NCI-H526 (cell line): ENCODE data around the gene CELA3A.
"Not testable (repeated sequence)": the region's sequence is repeated elsewhere in the genome, so short reads cannot be mapped to it uniquely, and the experiment has no call there.

ENCODE experiments used
- DNase-seq, 2 experiments: peaks; one replicate each; lab custom pipeline; 2025; lab: John Stamatoyannopoulos, UW

The CELA3A gene

DNA sequence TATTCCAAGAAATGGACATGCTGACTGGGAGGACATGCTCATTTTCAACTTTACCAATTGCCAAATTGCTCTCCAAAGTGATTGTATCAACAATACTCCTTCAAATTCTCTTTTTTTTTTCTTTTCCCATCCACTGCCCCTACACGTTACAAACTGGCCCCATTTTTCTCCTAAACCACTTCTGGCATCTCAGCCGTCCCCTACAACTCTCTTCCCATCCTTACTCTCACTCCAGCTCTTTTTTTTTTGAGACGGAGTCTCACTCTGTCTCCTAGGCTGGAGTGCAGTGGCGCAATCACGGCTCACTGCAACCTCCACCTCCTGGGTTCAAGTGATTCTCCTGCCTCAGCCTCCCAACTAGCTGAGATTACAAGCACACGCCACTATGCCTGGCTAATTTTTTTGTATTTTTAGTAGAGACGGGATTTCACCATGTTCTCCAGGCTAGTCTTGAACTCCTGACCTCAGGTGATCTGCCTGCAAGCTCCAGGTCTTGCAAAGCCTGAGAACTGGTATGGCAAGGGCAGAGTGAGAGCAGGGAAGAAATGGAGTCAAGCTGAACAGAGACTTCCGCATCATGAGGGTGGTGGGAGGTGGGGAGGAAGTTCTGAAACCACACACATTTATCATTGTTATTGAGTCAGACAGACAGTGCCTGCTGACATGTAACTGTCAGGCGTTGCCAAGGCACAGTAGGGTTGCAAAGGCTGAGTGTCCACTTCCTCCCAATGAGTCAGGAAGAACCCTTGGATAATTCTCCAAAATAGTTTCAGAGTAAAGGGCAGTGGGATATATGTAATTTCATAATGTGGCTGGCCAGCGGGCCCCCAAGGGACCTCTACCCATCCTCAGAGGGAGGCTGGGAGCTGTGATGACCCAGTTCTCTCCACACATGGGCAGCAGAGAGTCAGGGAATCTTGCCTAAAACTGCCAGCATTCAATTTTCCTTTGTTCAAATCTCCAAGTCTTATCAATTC, 17.4 kb downstream of the CELA3A start:
- DNase-seq, result no peak

DNA sequence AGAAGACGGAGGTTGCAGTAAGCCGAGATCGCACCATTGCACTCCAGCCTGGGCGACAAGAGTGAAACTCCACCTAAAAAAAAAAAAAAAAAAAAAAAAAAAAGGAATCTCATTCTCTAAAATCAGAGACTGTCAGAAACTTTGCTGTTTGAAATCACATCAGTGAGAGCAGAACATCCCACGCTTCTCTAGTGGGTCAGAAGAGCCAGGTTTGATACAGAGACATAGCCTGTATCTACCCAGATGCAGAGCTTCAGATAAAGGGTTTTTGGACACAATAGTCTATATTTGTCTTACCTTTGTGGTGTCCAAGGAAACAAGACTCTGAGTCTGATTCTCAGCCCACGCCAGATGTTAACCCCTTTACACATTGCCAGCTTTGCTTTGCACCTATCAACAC, 19.6 kb downstream of the CELA3A start:
- DNase-seq, result no peak

DNA sequence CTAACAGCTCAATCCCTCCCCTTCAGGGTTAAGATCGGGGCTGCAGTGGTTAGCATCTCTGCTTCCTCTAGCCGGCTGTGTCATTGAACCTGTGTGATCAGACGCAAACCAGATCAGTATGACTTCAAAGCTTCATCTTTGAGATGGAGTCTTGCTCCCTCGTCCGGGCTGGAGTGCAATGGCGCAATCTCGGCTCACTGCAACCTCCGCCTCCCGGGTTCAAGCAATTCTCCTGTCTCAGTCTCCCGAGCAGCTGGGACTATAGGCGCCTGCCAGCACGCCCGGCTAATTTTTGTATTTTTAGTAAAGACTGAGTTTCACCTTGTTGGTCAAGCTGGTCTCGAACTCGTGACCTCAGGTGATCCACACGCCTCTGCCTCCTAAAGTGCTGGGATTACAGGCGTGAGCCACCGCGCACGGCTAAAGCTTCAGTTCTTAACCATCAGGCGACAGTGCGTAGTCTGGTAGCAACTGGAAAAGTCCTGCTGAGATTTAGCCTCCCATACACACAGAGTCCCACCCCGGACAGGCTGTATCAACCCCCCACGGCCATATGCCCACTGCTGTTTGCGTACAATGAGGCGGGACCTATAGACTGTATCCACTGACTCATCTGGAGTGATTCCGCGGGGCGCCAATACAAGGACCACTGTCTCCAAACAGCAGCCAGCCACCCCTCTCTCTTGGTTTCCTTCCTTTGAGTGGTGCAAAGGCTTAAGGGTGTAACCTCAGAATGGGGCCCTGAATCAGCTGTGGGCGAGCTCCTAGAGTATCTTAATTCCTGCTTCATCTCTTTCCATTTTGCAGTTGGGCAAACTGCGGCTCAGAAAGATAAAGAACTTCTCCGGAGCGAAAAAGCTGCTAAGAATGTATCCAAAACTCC, 23.3 kb downstream of the CELA3A start:
- DNase-seq, result peak; percentile 69 to 75

DNA sequence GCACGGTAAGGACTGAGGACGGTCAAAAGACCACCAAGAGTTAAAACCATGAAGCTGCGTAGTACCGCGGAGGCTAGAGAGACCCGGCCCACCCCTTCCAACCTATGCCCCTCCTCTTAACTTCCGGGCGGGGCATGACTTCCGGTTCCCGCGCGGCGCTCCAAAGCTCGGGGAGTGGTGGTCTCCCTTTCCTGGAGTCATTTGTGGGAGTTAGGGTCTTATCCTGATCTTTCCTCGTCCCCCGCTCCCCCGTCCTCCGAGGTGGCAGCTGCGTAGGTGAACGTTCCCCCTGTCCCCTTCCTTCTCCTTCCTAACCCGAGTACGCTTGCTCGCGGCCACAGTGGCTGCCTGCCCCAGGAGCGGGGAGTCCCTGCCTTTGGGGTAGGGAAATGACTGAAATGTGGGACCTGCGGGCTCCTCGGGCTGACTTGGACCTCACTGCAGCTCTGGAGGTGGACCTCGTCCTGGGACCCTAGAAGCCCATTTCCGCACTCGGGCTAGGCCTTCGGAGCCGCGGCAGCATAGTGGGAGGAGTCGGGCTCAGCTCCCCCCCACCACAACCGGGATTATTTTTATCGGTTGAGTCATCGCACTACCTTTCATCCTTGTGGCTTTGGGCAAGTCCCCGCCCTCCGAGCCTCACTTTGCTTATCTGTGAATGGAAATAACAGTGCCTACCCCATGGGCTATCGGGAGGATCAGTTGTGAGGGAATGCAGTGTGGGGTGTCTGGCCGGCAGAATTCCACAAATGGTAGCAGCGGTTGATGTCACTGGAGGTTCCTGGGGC, 24.1 kb downstream of the CELA3A start:
- DNase-seq, result peak; percentile 12 to 88

DNA sequence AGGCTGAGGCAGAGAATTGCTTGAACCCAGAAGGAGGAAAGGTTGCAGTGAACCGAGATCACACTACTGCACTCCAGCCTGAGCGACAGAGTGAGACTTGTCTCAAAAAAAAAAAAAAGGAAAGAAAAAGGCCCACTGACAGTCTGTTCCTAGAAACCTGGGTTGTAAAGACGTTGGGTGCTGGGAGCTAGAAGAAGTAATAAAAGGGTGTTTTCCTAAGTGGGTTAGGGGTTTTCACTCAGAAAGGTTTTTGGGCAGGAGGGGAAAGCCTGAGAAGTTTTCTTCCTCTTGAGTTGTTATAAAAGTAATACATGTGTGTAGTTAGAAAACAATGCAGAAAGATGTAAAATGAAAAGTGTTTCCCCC, 25.4 kb downstream of the CELA3A start:
- DNase-seq, result no peak

DNA sequence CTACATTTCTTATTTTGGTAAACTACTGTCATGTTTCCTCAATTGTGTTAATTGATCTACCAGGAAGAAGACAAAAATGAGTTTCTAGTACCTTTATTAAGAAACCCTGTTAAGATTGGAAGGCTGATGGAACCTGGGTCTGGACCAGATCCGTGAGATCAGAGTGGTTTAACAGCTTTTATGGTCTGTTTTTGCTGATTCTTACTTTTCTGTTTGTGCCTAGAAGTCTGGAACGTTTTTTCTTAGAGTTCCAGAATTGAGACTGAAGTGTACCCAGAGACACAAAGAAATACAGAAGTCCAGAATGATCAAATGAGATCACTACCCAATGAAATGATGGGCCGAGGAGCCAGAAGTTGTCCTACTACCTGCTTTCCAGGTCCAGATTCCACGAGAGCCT, 28.6 kb downstream of the CELA3A start:
- DNase-seq, result no peak

DNA sequence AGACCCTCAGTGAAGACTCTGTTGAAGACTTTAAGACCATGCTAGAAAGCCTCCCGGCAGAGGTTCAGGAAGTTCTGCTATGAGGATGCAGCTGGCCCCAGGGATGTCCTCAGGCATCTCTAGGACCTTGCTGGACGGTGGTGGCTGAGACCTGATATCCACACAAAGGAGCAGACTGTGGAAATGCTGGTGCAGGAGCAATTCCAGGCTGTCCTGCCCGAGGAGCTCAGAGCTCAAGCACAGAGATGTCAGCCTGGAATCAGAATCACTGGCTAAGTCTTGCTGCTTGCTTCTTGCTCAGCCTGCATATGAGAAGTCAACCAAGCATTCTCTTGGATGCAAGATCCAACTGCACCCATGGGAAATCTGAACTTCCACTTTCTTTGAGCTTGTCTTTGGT, 29.0 kb downstream of the CELA3A start:
- DNase-seq, result no peak

DNA sequence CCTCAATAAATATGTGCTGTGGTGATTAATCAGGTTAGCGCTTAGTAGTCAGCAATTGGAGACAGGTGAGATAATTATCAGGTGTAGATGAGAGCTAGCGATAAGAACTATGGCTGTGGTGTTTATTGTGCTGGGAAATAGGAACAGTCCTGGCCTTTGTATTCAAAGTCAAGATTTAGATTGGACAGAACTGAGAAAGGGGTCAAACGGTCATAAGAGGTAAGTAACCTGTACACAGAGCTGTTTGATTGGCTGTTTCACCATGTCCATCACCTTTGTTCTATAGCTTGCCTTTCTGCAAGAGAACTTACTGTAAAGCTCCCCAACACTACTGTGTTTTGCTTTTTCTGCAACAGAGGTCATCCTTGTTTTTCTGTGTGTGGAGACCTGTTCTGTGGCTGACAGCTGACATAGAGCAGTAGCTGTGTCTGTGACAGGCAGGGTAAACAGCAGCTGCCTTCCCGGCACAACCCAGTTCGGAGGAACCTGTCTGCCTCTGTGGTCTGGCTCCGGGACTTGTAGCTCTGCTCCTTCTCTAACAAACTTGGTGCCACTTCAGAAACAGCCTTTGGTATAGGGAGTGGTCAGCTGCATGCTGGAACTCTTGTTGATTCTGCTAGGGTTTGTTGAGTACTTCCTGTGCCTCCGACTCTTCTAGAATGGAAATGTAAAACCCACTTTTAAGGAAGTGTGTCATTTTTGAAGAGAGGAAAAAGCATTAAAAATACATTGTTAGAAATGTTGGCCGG, 29.9 kb downstream of the CELA3A start:
- no peak for DNase-seq

DNA sequence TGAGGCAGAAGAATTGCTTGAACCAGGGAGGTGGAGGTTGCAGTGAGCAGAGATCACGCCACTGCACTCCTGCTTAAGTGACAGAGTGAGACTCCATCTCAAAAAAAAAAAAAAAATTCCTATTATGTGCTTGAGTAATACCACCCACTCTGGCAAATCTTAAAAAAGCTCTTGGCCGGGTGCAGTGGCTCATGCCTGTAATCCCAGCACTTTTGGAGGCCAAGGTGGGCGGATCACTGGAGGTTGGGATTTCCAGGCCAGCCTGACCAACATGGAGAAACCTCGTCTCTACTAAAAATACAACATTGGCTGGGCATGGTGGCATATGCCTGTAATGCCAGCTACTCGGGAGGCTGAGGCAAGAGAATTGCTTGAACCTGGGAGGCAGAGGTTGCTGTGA, 33.4 kb downstream of the CELA3A start:
- not testable (repeated sequence) for DNase-seq

DNA sequence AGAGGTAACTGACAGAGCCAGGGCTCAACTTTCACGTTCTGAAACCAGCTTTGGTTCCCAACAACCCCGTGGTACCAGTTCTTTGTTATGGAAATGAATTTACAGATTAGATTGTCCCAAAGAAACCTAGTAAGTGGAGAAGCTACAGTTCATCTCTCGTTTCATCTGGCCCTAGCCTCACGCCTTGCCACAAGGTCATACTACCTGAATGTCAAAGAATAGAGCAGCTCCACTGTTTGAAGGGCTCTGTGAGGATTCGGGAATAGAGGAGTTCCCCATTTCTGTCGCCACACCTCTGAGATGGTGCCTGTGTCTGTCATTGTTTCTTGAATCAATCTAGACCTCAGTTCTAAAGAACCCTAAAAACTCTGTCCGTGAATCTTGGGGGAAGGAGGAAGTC, 36.1 kb downstream of the CELA3A start:
- DNase-seq, result no peak

DNA sequence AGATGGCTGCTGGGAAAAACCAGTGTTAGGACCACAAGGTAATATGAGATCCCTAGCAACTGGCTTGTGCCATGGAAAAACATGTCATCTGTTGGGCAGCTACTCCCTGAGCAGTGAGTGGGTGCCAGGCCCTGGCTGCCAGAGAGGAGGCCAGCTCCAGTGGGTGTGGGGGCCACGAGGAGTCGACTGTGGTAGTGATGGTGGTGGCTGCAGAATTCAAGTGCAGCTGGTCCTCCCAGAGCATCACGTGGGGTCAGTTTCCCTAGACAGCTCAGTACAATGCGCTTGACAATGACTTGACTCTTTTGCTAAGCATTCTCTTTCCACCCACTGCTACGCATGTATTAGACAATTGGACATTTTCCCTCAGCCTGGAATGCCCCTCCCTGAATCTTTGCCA, 36.6 kb downstream of the CELA3A start:
- no peak for DNase-seq

DNA sequence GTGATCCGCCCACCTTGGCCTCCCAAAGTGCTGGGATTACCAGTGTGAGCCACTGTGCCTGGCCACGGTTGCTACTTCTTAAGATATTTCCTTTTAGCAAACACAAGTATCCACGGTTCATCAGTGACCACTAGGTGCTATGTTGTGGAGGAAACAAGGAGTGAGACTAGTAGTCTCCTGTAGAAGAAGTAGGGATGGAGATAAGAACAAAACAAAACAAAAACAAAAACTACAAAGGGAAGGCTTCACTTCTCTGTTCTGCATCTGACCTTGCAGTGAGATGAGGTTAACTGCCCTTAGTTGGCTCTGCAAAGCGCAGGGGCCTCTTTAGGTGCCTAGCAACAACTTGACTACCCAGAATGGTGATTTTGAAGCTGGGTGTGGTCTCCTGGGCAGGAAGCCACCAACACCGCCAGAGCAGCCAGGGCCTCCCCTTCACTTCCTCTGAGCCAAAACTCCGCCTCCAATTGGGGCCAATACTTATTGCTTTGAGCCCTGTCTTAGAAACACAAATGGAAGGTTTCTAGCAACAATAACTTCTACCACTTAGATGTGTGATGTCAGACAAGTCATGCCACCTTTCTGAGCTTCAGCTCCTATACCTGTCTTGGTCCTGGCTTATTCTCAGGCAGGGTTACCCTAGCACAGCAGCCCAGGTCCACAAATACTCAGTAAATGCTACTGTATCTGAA, 38.3 kb downstream of the CELA3A start:
- DNase-seq, result no peak

DNA sequence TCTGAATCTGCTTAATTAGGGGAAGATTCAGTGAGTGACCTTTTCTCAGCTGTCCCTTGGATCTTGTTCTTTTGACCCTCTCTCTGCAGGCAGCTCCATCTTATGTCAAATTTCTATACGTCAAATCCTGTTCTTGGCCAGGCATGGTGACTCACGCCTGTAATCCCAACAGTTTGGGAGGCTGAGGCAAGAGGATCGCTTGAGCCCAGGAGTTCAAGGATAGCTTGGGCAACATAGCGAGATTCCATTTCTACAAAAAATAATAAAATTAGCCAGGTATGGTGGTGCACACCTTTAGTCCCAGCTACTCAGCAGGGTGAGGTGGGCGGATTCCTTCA, 38.8 kb downstream of the CELA3A start:
- DNase-seq, result no peak

DNA sequence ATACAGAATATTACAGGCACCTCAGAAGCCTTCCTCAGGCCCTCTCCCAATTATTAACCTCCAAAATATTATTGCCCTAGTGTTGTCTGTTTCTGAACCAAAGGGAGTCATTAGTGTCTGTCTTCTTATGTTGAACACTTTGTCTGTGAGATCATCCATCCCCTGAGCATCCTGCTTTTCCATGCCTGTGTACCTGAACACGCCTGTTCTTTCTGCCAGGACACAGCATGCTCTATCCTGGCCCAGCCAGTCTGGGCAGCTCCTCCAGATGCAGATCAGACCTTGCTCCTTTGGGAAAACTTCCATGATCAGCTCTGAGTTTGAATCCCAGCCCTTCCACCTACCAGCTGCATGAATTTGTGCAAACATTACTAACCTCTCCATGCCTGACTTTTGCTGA, 40.0 kb downstream of the CELA3A start:
- DNase-seq, result no peak

DNA sequence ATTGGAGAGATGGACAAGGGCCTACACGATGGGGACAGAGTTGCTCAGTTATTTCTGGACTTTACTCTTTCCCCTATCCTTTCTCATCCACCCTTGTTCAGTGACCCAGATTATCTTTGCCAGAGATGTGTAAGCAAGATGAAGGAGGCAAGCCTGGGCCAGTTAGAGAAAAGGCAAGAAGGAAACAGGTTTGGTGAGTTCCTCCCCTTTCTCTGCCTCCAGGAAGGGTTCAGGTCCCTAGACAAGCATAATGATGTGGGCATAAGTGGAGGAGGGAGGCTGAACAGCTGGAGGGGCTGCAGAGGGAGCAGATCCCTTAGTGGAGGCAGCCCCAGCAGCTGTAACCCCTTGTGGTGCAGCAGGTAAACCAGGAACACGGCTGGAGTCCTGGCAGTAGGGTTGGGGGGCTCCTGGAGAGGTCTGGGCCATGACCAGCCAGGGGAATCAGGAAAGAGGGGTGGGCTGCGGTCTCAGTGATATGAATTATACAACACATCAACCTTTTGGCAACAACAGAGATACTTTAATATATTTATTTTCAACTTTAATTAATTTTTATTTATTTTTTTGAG, 41.8 kb downstream of the CELA3A start:
- DNase-seq, result peak; percentile 10 to 29

DNA sequence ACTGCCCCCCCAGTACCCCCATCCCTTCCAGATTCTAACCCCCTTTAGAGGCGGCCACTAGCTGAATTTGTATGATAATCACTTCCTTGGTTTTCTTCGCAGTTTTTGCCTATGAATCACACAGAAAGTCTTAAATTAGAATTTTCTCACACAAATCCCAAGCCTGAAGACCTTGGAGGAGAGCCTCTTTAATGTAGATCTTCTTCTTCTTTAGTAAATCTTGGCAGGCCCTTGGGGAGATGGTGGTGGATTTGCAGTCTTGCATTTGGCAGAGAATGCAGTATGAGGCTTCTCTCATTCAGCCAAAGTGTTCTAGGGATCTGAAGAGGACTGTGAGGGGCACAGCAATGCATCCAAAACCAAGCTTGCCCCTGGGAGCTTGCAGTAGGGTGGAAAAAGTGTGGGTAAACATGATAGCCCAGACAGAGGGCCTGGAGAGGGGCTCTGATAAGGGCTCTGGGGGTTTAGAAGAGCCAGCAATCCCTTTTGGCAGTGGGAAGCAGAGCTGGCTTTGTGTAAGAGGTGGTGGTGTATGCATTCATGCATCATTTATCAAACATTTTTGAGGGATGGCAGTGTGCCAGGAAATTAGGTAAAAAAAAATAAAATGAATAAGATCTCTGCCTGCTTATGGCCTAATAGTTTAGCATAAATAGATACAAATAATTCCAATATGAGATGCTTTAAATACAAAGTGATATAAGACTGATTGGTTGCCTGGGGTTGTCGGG, 43.4 kb downstream of the CELA3A start:
- no peak for DNase-seq

DNA sequence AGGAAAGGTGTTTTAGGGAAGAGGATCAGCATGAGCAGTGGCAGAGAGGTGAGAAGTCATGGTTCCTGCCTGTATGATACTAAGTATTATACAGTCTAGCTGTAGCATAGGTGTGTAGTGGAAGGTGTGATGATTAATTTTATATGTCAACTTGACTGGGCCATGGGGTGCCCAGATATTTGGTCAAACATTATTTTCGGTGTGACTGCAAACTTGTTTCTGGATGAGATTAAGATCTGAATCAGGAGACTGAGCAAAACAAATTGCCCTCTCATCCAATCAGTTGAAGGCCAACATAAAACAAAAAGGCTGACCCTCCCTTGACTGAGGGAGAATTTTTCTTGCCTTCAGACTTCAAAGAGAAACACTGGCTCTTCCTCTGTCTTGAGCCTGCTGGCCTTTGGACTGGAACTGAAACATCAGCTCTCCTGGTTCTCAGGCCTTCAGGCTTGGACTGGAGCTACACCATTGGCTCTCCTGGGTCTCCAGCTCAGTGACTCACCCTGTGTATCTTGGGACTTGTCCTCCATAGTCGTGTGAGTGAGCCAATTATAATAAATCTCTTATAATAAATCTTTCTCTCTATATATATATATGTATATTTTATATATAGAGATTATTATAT, 44.3 kb downstream of the CELA3A start:
- DNase-seq, result no peak

DNA sequence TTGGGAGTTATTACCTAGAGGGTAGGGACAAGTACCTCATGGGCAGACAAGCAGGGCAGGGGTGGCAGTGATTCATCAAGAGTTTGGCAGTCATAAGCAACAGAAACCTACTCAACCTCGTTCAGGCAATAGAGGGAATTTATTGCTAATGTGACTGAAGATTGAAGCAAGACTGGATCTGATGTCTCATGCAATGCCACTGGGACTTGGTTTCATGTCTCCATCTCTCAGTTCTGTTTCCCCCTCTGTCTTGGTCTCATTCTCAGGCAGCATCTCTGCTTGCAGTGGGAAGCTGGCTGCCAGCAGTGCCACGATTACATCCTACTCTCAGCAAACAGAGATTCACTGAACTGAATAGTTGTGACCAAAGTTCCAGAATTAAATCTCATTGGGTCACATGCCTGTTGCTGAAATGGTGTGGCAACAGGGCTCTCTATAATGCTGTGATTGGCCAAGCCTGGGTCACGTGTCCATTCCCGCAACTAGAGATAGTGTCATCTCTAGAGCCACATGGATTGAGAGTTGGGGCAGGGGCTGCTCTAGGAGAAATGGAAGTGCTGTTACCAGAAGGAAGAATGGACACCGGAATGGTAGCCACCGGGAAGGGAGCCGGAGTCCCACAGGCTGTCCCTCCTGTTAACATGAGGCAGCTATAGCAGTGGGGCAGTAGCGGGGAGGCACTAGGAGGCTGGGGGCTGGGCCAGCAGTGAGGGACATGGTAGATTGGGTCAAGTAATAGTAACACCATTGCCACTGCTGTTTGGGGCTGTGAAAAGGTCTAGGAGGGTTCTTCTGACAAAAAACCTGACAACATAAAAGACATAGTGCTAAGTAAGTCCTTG, 47.1 kb downstream of the CELA3A start:
- DNase-seq, result no peak

DNA sequence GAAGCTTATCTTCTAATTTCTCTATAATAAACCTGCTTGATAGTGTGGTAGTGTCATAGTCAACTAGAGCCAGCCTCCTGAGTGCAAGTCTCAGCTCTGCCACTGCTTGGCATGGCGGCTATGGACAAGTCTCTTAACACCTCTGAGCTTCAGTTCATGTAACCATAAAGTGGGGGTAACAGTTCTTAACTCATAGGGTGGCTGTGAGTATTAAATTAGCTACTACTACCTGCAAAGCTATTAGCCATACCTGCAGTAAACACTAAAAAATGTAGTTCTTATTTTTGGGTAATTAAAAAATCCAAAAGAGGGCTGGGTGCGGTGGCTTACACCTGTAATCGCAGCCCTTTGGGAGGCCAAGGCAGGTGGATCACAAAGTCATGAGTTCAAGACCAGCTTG, 48.9 kb downstream of the CELA3A start:
- no peak for DNase-seq
